Astrocyte (in vitro differentiated cells and primary cell): ENCODE results near the gene PYY.

Experiments used
- CTCF ChIP-seq: IDR thresholded peaks from 2 replicates; pipeline ENCODE4 v1.5.1; 2011; ENCODE audit warnings: low read depth, mild to moderate bottlenecking, inconsistent platforms, low read length, moderate library complexity; ENCODE audit not compliant: insufficient read depth
- EZH2 ChIP-seq: IDR thresholded peaks from 2 replicates; pipeline ENCODE4 v1.6.1; 2012; ENCODE audit warnings: mild to moderate bottlenecking, low read length, inconsistent platforms; ENCODE audit not compliant: insufficient read depth

GRCh38 chr17:43916385-43916784 lies 37.4 kb downstream of the PYY start:
- TF ChIP-seq CTCF (no peak), EZH2 (no peak)
